ENCODE data around the gene NADSYN1. TPM values are rescaled to one million over a fixed set of nuclear protein-coding genes. Genes with fewer than 3 reads are reported as not detected.

The NADSYN1 gene
- total RNA-seq, 1 donor from 2014 or later: 87.9 TPM

DNA sequence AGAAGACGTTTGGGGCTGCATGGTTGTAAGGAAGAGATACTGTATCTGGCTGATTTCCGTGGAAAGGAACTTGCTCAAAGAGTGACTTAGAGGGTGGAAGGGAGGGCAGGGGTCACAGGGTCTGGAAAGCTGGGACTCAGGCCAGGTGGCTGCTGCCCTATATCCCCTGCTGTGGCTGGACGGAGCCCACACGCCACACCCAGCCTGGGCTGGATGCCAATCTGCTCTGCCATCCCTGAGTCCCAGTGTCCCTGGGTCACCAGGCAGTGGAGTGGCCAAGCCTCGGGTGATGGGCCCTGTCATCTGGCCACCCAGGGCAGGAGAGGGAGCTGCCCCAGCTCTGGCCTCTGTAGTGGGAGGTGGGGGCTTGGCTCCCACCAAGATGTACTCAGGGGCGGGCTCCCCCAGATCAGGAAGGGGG is 47.6 kb downstream of the NADSYN1 start:
- H2AFZ ChIP-seq (ENCODE audit: low read depth, low read length): no peak overlapping the region
- H3K27ac Mint-ChIP-seq (ENCODE audit: unreplicated experiment): no peak overlapping the region
- H3K4me1 ChIP-seq (ENCODE audit: insufficient read depth, low read length): no peaks in the 10 kb centered on the region
- H3K27ac ChIP-seq (ENCODE audit: low read depth, low read length): no peak overlapping the region
- FAIRE-seq (no peak), DNase-seq (ENCODE audit: low read depth) (no peak)
- H4K20me1 ChIP-seq (ENCODE audit: insufficient read depth, low read length): no peaks in the 10 kb centered on the region
- H3K9ac ChIP-seq (ENCODE audit: low read length): no peak overlapping the region
- TF ChIP-seq EZH2 (IDR thresholded peaks at IDR 0.05; ENCODE audit: insufficient read depth, low read length): no peak
- TF ChIP-seq, protein P1, sequence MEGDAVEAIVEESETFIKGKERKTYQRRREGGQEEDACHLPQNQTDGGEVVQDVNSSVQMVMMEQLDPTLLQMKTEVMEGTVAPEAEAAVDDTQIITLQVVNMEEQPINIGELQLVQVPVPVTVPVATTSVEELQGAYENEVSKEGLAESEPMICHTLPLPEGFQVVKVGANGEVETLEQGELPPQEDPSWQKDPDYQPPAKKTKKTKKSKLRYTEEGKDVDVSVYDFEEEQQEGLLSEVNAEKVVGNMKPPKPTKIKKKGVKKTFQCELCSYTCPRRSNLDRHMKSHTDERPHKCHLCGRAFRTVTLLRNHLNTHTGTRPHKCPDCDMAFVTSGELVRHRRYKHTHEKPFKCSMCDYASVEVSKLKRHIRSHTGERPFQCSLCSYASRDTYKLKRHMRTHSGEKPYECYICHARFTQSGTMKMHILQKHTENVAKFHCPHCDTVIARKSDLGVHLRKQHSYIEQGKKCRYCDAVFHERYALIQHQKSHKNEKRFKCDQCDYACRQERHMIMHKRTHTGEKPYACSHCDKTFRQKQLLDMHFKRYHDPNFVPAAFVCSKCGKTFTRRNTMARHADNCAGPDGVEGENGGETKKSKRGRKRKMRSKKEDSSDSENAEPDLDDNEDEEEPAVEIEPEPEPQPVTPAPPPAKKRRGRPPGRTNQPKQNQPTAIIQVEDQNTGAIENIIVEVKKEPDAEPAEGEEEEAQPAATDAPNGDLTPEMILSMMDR (IDR thresholded peaks at IDR 0.05; ENCODE audit: insufficient read depth, low read depth, low read length): no peak
- H3K27me3 Mint-ChIP-seq (ENCODE audit: low read depth, unreplicated experiment): no peaks in the 10 kb centered on the region
- no peak overlapping the region for H3K4me3 Mint-ChIP-seq (ENCODE audit: unreplicated experiment)
- H3K27me3 ChIP-seq (ENCODE audit: insufficient read depth, low read length): no peaks in the 10 kb centered on the region
- H3K4me3 ChIP-seq (ENCODE audit: insufficient read depth, low read depth, low read length): no peak overlapping the region
- no peaks in the 10 kb centered on the region for H3K79me2 ChIP-seq (ENCODE audit: insufficient read depth, low read length)
- no peak overlapping the region for H3K4me2 ChIP-seq (ENCODE audit: low read length)
- peaks cover 5% of the 10 kb centered on the region for H3K9me3 Mint-ChIP-seq (ENCODE audit: unreplicated experiment)
- peaks cover 3% of the 10 kb centered on the region for H3K4me1 Mint-ChIP-seq (ENCODE audit: low read depth, unreplicated experiment)
- H3K36me3 ChIP-seq (ENCODE audit: insufficient read depth, low read length): peaks cover 12% of the 10 kb centered on the region
- H3K9me3 ChIP-seq (ENCODE audit: insufficient read depth, low read depth, low read length): no peaks in the 10 kb centered on the region
- H3K36me3 Mint-ChIP-seq (ENCODE audit: low read depth, unreplicated experiment): peaks cover 37% of the 10 kb centered on the region

DNA sequence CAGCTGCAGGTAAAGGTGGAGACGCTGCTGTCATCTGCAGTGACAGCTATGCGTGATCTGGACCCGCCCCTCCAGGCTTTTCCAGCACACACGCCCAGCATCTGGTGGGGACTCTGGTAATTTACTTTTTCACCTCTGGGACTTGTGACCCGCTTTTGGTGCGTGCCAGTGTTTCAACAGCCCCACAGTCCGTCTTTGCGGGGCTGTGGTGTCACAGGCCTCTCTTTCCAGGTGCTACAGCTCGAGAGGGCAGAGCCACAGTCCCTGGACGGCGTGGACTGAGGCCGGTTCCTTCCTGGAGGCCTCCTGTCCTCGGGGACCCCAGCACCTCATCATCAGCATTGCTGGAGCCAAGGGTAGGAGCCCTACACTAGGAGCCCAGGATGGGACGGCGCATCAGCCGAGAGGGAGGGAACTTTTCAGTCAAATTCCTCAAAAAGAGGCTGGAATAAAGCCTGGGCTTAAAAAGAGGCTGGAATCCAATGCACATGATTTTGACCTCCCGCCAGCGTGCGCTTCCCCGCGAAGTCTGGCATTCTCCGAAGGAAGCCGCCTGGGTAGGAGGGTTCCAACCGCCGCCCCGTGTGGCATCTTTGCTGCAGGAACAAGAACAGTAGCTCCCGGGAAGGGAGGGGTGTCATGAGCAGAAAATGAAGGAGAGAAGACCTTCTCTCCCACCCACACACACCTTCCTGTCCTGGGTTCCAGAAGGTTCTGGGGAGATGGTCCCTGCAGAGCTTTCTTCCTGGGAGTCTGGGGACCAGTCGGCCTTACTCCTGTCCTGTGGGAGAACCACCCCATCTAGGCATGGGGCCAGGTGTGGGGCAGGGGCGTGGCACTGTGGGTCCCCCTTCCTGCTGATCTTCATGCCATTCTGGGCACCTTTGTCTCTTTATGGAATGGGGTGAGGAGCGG is 48.3 kb downstream of the NADSYN1 start:
- Mint-ChIP-seq H3K9me3 (ENCODE audit: unreplicated experiment) (peaks cover 5% of the 10 kb centered on the region), H3K36me3 (ENCODE audit: low read depth, unreplicated experiment) (peaks cover 39% of the 10 kb centered on the region), H3K27me3 (ENCODE audit: low read depth, unreplicated experiment) (no peaks in the 10 kb centered on the region), H3K27ac (ENCODE audit: unreplicated experiment) (no peak overlapping the region), H3K4me1 (ENCODE audit: low read depth, unreplicated experiment) (peaks cover 3% of the 10 kb centered on the region), H3K4me3 (ENCODE audit: unreplicated experiment) (no peak overlapping the region)
- no peak for TF ChIP-seq EZH2 (IDR thresholded peaks at IDR 0.05; ENCODE audit: insufficient read depth, low read length)
- TF ChIP-seq, protein P1 (IDR thresholded peaks at IDR 0.05; ENCODE audit: insufficient read depth, low read depth, low read length): no peak
- H2AFZ ChIP-seq (ENCODE audit: low read depth, low read length): no peak overlapping the region
- H3K27ac ChIP-seq (ENCODE audit: low read depth, low read length): no peak overlapping the region
- H3K9me3 ChIP-seq (ENCODE audit: insufficient read depth, low read depth, low read length): no peaks in the 10 kb centered on the region
- H4K20me1 ChIP-seq (ENCODE audit: insufficient read depth, low read length): no peaks in the 10 kb centered on the region
- no peak overlapping the region for H3K9ac ChIP-seq (ENCODE audit: low read length)
- H3K4me3 ChIP-seq (ENCODE audit: insufficient read depth, low read depth, low read length): no peak overlapping the region
- no peaks in the 10 kb centered on the region for H3K4me1 ChIP-seq (ENCODE audit: insufficient read depth, low read length)
- no peaks in the 10 kb centered on the region for H3K27me3 ChIP-seq (ENCODE audit: insufficient read depth, low read length)
- DNase-seq (ENCODE audit: low read depth) (no peak), FAIRE-seq (no peak)
- H3K36me3 ChIP-seq (ENCODE audit: insufficient read depth, low read length): peaks cover 12% of the 10 kb centered on the region
- H3K79me2 ChIP-seq (ENCODE audit: insufficient read depth, low read length): no peaks in the 10 kb centered on the region
- H3K4me2 ChIP-seq (ENCODE audit: low read length): no peak overlapping the region

DNA sequence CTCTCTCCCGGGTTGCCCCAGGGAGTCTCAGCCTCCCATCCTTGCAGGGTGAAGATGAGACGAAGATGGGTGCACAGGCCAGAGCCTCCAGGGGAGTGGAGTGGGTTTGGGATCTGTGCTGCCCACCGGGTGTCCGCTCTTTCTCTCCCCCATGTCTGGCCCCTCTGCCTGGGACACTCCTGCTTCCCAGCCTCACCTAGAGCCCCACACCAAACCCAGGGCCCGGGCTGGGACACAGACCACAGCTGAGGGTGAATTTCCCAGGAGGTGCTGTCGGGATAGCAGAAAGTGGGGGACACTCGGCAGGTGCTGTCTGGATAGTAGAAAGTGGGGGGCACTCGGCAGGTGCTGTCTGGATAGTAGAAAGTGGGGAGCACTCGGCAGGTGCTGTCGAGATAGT is 49.0 kb downstream of the NADSYN1 start:
- FAIRE-seq: no peak

More for the DNA sequence above, 49.0 kb downstream of the NADSYN1 start:
- Histone ChIP-seq H4K20me1 (ENCODE audit: insufficient read depth, low read length) (no peaks in the 10 kb centered on the region), H3K27ac (ENCODE audit: low read depth, low read length) (no peak overlapping the region), H3K4me3 (ENCODE audit: insufficient read depth, low read depth, low read length) (no peak overlapping the region), H3K9me3 (ENCODE audit: insufficient read depth, low read depth, low read length) (no peaks in the 10 kb centered on the region), H3K79me2 (ENCODE audit: insufficient read depth, low read length) (no peaks in the 10 kb centered on the region), H3K9ac (ENCODE audit: low read length) (no peak overlapping the region), H3K36me3 (ENCODE audit: insufficient read depth, low read length) (peaks cover 12% of the 10 kb centered on the region), H3K4me2 (ENCODE audit: low read length) (no peak overlapping the region), H2AFZ (ENCODE audit: low read depth, low read length) (no peak overlapping the region), H3K27me3 (ENCODE audit: insufficient read depth, low read length) (no peaks in the 10 kb centered on the region), H3K4me1 (ENCODE audit: insufficient read depth, low read length) (no peaks in the 10 kb centered on the region)
- Mint-ChIP-seq H3K36me3 (ENCODE audit: low read depth, unreplicated experiment) (peaks cover 40% of the 10 kb centered on the region), H3K9me3 (ENCODE audit: unreplicated experiment) (peaks cover 9% of the 10 kb centered on the region), H3K27ac (ENCODE audit: unreplicated experiment) (no peak overlapping the region), H3K27me3 (ENCODE audit: low read depth, unreplicated experiment) (no peaks in the 10 kb centered on the region), H3K4me1 (ENCODE audit: low read depth, unreplicated experiment) (peaks cover 3% of the 10 kb centered on the region), H3K4me3 (ENCODE audit: unreplicated experiment) (no peak overlapping the region)
- DNase-seq (ENCODE audit: low read depth): no peak
- TF ChIP-seq, protein P1 (IDR thresholded peaks at IDR 0.05; ENCODE audit: insufficient read depth, low read depth, low read length): no peak
- TF ChIP-seq EZH2 (IDR thresholded peaks at IDR 0.05; ENCODE audit: insufficient read depth, low read length): no peak

Data from astrocyte (in vitro differentiated cells and primary cell).